WTC11 (cell line): ENCODE measurements around the gene DHRSX. TPM values are rescaled to one million over a fixed set of nuclear protein-coding genes. Genes with fewer than 3 reads are reported as not detected.
"Not testable (repeated sequence)": the region's sequence is repeated elsewhere in the genome, so short reads cannot be mapped to it uniquely, and the experiment has no call there.

Experiments used
- ATAC-seq: fragments of 200-7000 bp; cut with Tn5 transposase; 2 replicates; pipeline ENCODE4 v1.10.0; 2021; ENCODE audit warnings: mild to moderate bottlenecking, moderate library complexity
- CTCF ChIA-PET: fragments of 300-600 bp; sonication (Branson Sonifier 250); formaldehyde crosslinking; loops from one replicate; lab custom pipeline; 2021; ENCODE audit warnings: antibody characterized with exemption; lab: Charles Lee
- POLR2A ChIA-PET: fragments of 350-600 bp; sonication (Branson Sonifier 250); formaldehyde crosslinking; loops from one replicate; lab custom pipeline; 2021; ENCODE audit warnings: antibody characterized with exemption; lab: Charles Lee
- DNase-seq: peaks from one replicate; pipeline ENCODE4 v3.0.0; 2021; ENCODE audit warnings: low spot score
- H3K27ac Mint-ChIP-seq: 2 replicates; pipeline ENCODE4 v1.8.0; 2021; ENCODE audit warnings: mixed read lengths
- H3K27me3 Mint-ChIP-seq: 2 replicates; pipeline ENCODE4 v1.8.0; 2021; ENCODE audit warnings: low read depth, mild to moderate bottlenecking, moderate library complexity, mixed read lengths
- H3K36me3 Mint-ChIP-seq: 2 replicates; pipeline ENCODE4 v1.8.0; 2021; ENCODE audit warnings: mixed read lengths
- H3K4me1 Mint-ChIP-seq: 2 replicates; pipeline ENCODE4 v1.8.0; 2022; ENCODE audit warnings: mixed read lengths
- H3K4me3 Mint-ChIP-seq: 2 replicates; pipeline ENCODE4 v1.8.0; 2021; ENCODE audit warnings: mild to moderate bottlenecking, moderate library complexity, mixed read lengths
- H3K9me3 Mint-ChIP-seq: 2 replicates; pipeline ENCODE4 v1.8.0; 2021; ENCODE audit warnings: mixed read lengths
- ATF1 ChIP-seq: sonication (generic); formaldehyde crosslinking; IDR thresholded peaks from 2 replicates; pipeline ENCODE4 v1.8.1; 2023; ENCODE audit warnings: mild to moderate bottlenecking, moderate library complexity, missing genetic modification reagents
- FOXJ3 ChIP-seq: sonication (generic); formaldehyde crosslinking; IDR thresholded peaks from 2 replicates; pipeline ENCODE4 v1.9.0; 2021; ENCODE audit warnings: missing genetic modification reagents, mild to moderate bottlenecking, borderline replicate concordance
- GRHL2 ChIP-seq: fragments of 250-450 bp; sonication (Bioruptor Pico); IDR thresholded peaks from 2 replicates; pipeline ENCODE4 v1.8.0; 2022; ENCODE audit warnings: mild to moderate bottlenecking, moderate library complexity; ENCODE audit not compliant: insufficient replicate concordance, severe bottlenecking
- JAZF1 ChIP-seq: fragments of 250-450 bp; sonication (Bioruptor Pico); IDR thresholded peaks from 2 replicates; pipeline ENCODE4 v1.9.0; 2021; ENCODE audit warnings: moderate library complexity, mild to moderate bottlenecking, inconsistent platforms
- NR1H2 ChIP-seq: sonication (generic); formaldehyde crosslinking; IDR thresholded peaks from 2 replicates; pipeline ENCODE4 v1.9.0; 2021; ENCODE audit warnings: mild to moderate bottlenecking, moderate library complexity, missing genetic modification reagents
- OVOL2 ChIP-seq: fragments of 250-450 bp; sonication (Bioruptor Pico); IDR thresholded peaks from 2 replicates; pipeline ENCODE4 v1.9.0; 2021; ENCODE audit warnings: mild to moderate bottlenecking, borderline replicate concordance
- RELA ChIP-seq: sonication (generic); formaldehyde crosslinking; IDR thresholded peaks from 2 replicates; pipeline ENCODE4 v1.8.1; 2022; ENCODE audit warnings: missing genetic modification reagents, mild to moderate bottlenecking, borderline replicate concordance
- SP1 ChIP-seq: sonication (generic); formaldehyde crosslinking; conservative IDR thresholded peaks from 2 replicates; pipeline ENCODE4 v1.8.1; 2022; ENCODE audit warnings: missing genetic modification reagents
- ZBTB21 ChIP-seq: sonication (generic); formaldehyde crosslinking; IDR thresholded peaks from 2 replicates; pipeline ENCODE4 v1.8.1; 2023; ENCODE audit warnings: mild to moderate bottlenecking, missing genetic modification reagents, borderline replicate concordance
- ZNF263 ChIP-seq: sonication (generic); formaldehyde crosslinking; IDR thresholded peaks from 2 replicates; pipeline ENCODE4 v1.8.1; 2022; ENCODE audit warnings: low read depth, mild to moderate bottlenecking, moderate library complexity, missing genetic modification reagents
- total RNA-seq: library from RNA; stranded (reverse); gene quantifications from 3 replicates; pipeline ENCODE4 v1.2.3, GENCODE V29; 2021
- TF ChIP-seq, protein P1 (sequence below): sonication (generic); formaldehyde crosslinking; IDR thresholded peaks from 2 replicates; pipeline ENCODE4 v1.8.1; 2023; ENCODE audit warnings: mild to moderate bottlenecking, missing genetic modification reagents
- TF ChIP-seq, protein P2 (sequence below): sonication (generic); formaldehyde crosslinking; IDR thresholded peaks from 2 replicates; pipeline ENCODE4 v1.8.0; 2022; ENCODE audit warnings: mild to moderate bottlenecking, missing genetic modification reagents
- TF ChIP-seq, protein P3 (sequence below): sonication (generic); formaldehyde crosslinking; IDR thresholded peaks from 2 replicates; pipeline ENCODE4 v1.8.1; 2023; ENCODE audit warnings: mild to moderate bottlenecking, missing genetic modification reagents, moderate library complexity
- TF ChIP-seq, protein P4 (sequence below): sonication (generic); formaldehyde crosslinking; IDR thresholded peaks from 2 replicates; pipeline ENCODE4 v1.8.1; 2023; ENCODE audit warnings: mild to moderate bottlenecking, missing genetic modification reagents
- TF ChIP-seq, protein P5 (sequence below): sonication (generic); formaldehyde crosslinking; IDR thresholded peaks from 2 replicates; pipeline ENCODE4 v1.8.1; 2023; ENCODE audit warnings: mild to moderate bottlenecking, missing genetic modification reagents, borderline replicate concordance
- TF ChIP-seq, protein P6 (sequence below): sonication (generic); formaldehyde crosslinking; IDR thresholded peaks from 2 replicates; pipeline ENCODE4 v1.8.0; 2022; ENCODE audit warnings: mild to moderate bottlenecking, missing genetic modification reagents

DHRSX gene
- total RNA-seq, 1 experiment from 2014 or later = 28.2 TPM

DNA sequence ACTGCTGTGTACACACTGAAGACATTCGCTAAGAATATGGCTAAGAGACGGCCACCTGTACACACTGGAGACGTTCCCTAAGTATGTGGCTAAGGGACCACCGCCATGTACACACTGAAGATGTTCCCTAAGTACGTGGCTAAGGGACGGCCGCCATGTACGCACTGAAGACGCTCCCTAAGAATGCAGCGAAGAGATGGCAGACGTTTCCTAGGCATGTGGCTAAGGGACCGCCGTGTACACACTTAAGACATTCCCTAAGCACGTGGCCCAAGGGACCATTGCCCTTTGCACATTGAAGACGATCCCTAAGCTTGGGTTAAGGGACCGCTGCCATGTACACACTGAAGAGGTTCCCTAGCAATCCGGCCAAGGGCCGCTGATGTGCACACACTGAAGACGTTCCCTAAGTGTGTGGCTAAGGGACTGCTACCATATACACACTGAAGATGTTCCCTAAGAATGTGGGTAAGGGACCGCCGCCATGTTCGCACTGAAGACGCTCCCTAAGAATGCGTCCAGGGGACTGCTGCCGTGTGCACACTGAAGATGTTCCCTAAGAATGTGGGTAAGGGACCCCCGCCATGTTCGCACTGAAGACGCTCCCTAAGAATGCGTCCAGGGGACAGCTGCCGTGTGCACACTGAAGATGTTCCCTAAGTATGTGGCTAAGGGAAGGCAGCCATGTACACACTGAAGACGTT is 36.7 kb downstream of the DHRSX start:
- H3K27ac Mint-ChIP-seq = peak overlapping the region; percentile 62; the same call in 1 of the 2 replicates
- no peak overlapping the region for H3K4me3 Mint-ChIP-seq
- DNase-seq (peak; percentile 52), ATAC-seq (peak; percentile 34)
- H3K27me3 Mint-ChIP-seq = no peaks in the 10 kb centered on the region
- ChIA-PET CTCF (no interaction called here), POLR2A (no interaction called here)
- H3K9me3 Mint-ChIP-seq = peaks cover 46% of the 10 kb centered on the region
- H3K36me3 Mint-ChIP-seq = peaks cover 60% of the 10 kb centered on the region
- peaks cover 25% of the 10 kb centered on the region for H3K4me1 Mint-ChIP-seq
- no peak for TF ChIP-seq ZNF263 (CRISPR knock-in tag)
- no peak for TF ChIP-seq GRHL2 (CRISPR knock-in tag)
- TF ChIP-seq, protein P1, sequence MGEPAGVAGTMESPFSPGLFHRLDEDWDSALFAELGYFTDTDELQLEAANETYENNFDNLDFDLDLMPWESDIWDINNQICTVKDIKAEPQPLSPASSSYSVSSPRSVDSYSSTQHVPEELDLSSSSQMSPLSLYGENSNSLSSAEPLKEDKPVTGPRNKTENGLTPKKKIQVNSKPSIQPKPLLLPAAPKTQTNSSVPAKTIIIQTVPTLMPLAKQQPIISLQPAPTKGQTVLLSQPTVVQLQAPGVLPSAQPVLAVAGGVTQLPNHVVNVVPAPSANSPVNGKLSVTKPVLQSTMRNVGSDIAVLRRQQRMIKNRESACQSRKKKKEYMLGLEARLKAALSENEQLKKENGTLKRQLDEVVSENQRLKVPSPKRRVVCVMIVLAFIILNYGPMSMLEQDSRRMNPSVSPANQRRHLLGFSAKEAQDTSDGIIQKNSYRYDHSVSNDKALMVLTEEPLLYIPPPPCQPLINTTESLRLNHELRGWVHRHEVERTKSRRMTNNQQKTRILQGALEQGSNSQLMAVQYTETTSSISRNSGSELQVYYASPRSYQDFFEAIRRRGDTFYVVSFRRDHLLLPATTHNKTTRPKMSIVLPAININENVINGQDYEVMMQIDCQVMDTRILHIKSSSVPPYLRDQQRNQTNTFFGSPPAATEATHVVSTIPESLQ (CRISPR knock-in tag) = no peak

DNA sequence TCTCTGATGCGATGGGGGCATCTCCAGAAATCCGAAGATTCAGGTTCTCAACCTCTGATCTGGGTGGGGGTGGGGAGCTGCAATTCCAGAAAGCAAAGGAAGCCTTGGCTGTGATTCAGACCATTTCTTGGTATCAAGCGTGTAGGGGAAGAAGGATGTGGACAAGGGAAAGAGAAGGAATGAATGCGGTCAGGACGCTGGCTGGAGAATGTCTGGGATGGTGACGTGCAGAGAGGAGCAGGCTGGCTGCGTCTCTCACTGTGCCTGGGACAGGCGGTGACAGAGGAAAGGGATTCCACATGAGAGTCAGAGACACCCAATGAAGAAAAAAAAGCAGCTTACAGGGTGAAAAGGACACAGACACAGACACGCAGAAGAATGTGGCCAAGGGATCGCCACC is 37.3 kb downstream of the DHRSX start:
- CTCF ChIA-PET, POLR2A ChIA-PET, ATAC-seq, H3K27me3 Mint-ChIP-seq, DNase-seq, H3K4me3 Mint-ChIP-seq: not testable (repeated sequence)
- peaks cover 25% of the 10 kb centered on the region for H3K4me1 Mint-ChIP-seq
- H3K27ac Mint-ChIP-seq = peak overlapping the region; percentile 62
- H3K36me3 Mint-ChIP-seq = peaks cover 56% of the 10 kb centered on the region
- peaks cover 43% of the 10 kb centered on the region for H3K9me3 Mint-ChIP-seq

DNA sequence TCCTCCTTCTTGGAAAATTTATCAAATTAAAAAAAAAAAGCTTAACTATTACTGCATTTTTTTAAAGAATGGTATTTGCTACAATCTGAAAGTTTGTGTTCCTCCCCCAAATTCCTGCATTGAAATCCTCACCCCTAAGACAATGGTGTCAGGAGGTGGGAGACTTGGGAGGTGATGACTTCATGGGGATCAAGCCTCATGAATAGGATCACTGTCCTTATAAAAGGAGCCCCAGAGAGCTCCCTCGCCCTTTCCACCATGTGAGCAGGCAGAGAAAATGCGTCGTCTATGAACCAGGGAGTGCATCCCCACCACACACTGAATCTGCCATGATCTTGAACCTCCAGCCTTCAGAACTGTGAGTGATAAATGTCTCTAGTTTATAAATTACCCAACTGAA is 38.0 kb downstream of the DHRSX start:
- Mint-ChIP-seq H3K4me3 (no peak overlapping the region), H3K4me1 (peaks cover 25% of the 10 kb centered on the region), H3K36me3 (peaks cover 57% of the 10 kb centered on the region), H3K9me3 (peaks cover 43% of the 10 kb centered on the region), H3K27ac (peak overlapping the region; percentile 62), H3K27me3 (no peaks in the 10 kb centered on the region)
- TF ChIP-seq, protein P2, sequence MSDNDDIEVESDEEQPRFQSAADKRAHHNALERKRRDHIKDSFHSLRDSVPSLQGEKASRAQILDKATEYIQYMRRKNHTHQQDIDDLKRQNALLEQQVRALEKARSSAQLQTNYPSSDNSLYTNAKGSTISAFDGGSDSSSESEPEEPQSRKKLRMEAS (CRISPR knock-in tag) = peak; percentile 38; the same call in 1 of the 2 replicates
- TF ChIP-seq ATF1 (CRISPR knock-in tag) (no peak), SP1 (CRISPR knock-in tag) (0 out of 2 replicates have a peak, but pooled peaks have one; percentile 18)
- TF ChIP-seq, protein P3, sequence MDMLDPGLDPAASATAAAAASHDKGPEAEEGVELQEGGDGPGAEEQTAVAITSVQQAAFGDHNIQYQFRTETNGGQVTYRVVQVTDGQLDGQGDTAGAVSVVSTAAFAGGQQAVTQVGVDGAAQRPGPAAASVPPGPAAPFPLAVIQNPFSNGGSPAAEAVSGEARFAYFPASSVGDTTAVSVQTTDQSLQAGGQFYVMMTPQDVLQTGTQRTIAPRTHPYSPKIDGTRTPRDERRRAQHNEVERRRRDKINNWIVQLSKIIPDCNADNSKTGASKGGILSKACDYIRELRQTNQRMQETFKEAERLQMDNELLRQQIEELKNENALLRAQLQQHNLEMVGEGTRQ (CRISPR knock-in tag) = no peak
- CTCF ChIA-PET = no interaction called here
- DNase-seq = no peak
- POLR2A ChIA-PET = no interaction called here
- ATAC-seq = peak; percentile 69

DNA sequence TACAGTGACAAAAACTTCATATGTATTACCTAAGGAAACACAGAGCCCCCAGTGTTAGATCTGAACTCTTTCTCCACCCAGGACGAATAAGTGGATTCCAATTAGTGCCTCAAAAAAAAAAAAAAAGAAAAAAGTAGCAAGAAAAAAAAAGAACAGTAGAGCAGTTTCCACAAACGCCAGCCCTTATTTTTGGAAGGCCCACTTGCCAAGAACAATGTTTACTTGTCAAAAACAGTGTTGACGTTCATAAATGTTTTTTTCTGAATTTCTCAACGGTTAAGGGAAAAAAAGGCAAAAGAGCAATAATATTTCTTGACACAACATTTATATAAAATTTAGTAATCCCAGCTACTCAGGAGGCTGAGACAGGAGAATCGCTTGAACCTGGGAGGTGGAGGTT is 38.7 kb downstream of the DHRSX start:
- no peaks in the 10 kb centered on the region for H3K27me3 Mint-ChIP-seq
- peaks cover 38% of the 10 kb centered on the region for H3K9me3 Mint-ChIP-seq
- H3K27ac Mint-ChIP-seq = peak overlapping the region; percentile 94
- POLR2A ChIA-PET = no interaction called here
- H3K4me3 Mint-ChIP-seq = no peak overlapping the region
- H3K36me3 Mint-ChIP-seq = peaks cover 58% of the 10 kb centered on the region
- H3K4me1 Mint-ChIP-seq = peaks cover 25% of the 10 kb centered on the region
- ATAC-seq (no peak), DNase-seq (no peak)
- CTCF ChIA-PET = no interaction called here
- TF ChIP-seq, protein P4, sequence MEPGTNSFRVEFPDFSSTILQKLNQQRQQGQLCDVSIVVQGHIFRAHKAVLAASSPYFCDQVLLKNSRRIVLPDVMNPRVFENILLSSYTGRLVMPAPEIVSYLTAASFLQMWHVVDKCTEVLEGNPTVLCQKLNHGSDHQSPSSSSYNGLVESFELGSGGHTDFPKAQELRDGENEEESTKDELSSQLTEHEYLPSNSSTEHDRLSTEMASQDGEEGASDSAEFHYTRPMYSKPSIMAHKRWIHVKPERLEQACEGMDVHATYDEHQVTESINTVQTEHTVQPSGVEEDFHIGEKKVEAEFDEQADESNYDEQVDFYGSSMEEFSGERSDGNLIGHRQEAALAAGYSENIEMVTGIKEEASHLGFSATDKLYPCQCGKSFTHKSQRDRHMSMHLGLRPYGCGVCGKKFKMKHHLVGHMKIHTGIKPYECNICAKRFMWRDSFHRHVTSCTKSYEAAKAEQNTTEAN (CRISPR knock-in tag) = no peak
- TF ChIP-seq JAZF1 (CRISPR knock-in tag) = no peak
- TF ChIP-seq, protein P2 (CRISPR knock-in tag) = no peak
- TF ChIP-seq NR1H2 (CRISPR knock-in tag) = no peak
- TF ChIP-seq, protein P5, sequence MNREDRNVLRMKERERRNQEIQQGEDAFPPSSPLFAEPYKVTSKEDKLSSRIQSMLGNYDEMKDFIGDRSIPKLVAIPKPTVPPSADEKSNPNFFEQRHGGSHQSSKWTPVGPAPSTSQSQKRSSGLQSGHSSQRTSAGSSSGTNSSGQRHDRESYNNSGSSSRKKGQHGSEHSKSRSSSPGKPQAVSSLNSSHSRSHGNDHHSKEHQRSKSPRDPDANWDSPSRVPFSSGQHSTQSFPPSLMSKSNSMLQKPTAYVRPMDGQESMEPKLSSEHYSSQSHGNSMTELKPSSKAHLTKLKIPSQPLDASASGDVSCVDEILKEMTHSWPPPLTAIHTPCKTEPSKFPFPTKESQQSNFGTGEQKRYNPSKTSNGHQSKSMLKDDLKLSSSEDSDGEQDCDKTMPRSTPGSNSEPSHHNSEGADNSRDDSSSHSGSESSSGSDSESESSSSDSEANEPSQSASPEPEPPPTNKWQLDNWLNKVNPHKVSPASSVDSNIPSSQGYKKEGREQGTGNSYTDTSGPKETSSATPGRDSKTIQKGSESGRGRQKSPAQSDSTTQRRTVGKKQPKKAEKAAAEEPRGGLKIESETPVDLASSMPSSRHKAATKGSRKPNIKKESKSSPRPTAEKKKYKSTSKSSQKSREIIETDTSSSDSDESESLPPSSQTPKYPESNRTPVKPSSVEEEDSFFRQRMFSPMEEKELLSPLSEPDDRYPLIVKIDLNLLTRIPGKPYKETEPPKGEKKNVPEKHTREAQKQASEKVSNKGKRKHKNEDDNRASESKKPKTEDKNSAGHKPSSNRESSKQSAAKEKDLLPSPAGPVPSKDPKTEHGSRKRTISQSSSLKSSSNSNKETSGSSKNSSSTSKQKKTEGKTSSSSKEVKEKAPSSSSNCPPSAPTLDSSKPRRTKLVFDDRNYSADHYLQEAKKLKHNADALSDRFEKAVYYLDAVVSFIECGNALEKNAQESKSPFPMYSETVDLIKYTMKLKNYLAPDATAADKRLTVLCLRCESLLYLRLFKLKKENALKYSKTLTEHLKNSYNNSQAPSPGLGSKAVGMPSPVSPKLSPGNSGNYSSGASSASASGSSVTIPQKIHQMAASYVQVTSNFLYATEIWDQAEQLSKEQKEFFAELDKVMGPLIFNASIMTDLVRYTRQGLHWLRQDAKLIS = no peak
- no peak for TF ChIP-seq RELA (CRISPR knock-in tag)
- TF ChIP-seq FOXJ3 = no peak
- no peak for TF ChIP-seq OVOL2 (CRISPR knock-in tag)
- TF ChIP-seq, protein P6, sequence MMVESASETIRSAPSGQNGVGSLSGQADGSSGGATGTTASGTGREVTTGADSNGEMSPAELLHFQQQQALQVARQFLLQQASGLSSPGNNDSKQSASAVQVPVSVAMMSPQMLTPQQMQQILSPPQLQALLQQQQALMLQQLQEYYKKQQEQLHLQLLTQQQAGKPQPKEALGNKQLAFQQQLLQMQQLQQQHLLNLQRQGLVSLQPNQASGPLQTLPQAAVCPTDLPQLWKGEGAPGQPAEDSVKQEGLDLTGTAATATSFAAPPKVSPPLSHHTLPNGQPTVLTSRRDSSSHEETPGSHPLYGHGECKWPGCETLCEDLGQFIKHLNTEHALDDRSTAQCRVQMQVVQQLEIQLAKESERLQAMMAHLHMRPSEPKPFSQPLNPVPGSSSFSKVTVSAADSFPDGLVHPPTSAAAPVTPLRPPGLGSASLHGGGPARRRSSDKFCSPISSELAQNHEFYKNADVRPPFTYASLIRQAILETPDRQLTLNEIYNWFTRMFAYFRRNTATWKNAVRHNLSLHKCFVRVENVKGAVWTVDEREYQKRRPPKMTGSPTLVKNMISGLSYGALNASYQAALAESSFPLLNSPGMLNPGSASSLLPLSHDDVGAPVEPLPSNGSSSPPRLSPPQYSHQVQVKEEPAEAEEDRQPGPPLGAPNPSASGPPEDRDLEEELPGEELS (CRISPR knock-in tag) = no peak
- TF ChIP-seq ZBTB21 = no peak
